UCSD-AML1 (cell line): ENCODE measurements around the gene ANO1.

Experiments used
- DNase-seq: peaks from one replicate; lab custom pipeline; 2025; ENCODE audit not compliant: unreplicated experiment; lab: John Stamatoyannopoulos, UW

The ANO1 gene

DNA sequence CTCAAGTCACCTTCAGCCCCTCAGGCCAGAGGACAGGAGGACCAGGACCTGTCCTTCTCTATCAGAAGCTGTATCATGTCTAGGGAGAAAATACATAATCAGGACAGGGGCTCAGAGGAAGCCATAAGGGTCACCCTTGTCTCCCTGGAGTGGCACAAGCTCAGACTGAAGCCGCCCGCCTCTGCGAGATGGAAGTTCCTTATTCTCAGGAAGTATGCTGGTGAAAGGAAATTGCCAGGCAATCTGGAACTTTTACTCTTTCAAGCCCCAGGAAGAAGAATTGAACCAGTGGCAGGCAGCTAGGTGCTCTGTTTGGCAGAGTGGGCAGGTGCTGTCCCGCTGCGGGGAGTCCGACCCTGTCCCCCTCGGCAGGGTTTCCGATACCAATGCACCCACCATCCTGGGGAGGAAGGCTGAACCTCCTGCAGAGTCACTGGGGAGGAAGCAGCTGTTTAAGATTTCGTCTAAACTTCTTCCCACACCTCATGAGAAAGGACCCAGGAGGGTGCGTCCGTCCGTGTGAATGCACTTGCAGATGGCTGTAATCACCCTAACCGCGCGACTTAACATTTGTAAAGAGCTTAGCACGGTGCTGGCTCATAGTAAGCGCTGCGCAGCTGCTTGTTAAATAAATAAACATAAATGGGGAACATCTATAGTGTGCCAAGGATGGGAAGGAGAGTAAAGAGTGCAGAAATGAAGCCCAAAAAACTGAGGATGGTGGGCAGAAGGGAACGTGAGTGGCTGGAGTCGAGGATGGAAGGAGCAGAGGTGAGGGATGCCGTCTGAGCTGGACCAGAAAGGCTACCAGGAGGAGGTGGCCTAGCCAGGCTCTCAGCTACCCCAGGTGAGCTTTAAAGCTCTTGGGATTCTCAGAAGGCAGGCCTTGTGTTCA is 5.0 kb upstream of the ANO1 start:
- DNase-seq, result no peak

DNA sequence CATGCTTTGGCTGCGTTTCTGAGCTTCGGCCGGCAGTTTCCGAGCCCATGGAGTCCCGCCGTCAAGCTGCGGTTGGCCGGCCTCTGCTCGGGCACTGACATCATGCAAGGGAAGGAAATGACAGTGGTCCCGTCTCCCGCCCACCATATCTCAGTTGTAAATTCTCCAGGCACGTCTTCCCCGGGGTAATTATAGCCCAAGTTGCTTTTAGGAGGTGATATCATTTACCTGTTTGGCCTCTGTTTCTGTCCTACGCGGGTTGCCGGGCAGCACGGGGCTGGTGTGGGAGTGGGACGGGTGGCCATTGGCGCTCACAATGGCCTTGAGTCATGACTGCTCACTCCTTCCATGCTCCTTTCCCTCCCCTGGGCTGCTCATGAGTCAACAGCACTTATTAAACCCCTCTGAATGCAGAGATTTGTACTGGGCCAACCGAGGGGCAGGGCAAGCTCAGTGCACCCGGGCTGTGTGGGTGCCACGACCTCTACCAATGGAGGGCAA is 4.2 kb upstream of the ANO1 start:
- DNase-seq, result no peak

DNA sequence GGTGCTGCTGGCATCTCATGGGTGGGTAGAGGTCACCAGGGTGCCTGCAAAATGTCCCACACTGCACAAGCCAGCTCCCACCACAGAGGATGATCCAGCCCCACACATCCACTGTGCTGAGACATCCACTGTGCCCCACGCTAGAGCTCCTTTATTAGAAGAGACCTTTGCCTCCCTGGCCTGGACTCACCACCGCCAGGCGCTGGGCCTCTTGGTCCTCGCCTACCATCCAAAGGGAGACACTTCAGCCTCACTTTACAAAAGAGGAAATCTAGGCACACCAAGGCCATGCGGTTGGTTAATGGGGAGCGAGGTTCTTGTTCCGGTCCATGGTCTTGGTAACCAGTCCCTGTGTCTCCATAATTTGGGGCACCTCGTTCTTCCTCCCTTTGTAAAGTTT is 3.4 kb upstream of the ANO1 start:
- no peak for DNase-seq

DNA sequence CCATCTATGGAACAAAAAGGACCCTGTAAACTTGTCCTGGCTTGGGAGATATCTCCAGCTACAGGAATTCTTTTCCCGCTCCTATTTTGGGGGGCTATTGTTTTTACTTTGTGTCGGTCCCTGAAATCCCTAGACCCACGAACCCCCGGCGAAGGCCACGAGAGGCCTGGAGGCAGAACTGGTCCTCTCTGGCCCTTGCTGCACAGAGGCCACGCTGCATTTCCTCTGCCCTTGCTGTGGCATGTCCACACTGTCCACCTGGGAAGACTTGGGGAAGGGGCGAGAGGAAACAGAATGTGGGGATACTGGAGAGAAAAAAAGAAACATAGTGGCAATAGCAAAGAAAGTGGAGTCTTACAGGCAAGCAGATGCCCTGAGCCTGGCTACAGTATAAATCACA is 2.3 kb upstream of the ANO1 start:
- no peak for DNase-seq

DNA sequence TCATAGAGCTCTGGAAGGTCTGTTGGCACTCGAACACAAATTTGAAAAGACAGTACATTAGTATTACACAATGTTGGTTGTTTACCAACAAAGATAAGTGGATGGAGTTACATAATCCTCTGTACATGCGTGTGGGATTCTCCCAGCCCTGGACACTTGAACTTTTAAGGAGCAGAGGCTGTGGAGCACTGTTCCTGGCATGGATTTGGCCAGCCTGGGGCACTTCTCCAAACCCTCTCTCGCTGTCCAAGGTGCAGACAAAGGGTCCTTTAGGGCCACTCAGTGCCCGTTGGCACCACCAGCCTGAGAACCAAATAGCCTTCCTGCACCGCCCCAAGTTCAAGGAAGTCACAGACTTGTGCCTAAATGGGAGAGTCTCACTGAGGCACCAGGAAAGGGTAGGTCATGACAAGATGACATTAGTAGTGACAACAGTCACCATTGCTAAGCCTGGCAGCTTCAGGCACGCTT is 1.6 kb upstream of the ANO1 start:
- no peak for DNase-seq

DNA sequence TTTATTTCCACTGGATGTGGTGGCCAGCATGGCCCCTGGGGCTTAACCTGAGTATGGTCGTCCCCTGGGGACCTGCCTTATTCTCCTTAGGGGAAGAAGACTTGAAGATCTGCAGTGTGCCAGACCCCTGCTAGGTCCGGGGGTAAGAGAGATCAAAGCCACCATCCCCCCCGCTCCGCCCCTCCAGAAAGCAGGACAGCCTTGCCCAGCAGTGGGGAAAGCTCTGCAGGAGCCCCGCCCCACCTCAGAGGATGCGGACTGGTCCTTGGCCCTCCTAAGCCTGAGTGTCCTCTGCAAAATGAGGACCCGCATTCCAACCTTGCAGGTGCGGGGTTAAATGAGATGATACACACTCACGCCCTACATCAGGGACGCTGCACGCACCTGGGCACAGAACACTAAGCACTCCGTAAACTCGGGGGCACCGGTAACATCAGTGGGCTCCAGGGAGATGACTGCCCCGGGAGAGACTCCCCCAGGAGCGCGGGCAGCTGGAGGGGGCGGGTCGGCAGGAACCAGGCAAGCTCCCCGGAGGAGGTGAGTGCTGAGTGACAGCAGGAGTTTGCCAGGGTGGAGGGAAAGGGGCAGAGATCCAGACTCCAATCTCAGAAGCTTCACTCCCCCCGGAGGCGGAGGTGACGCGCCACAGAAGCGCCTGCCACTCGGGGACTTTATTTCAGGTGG is 564 bp upstream of the ANO1 start:
- no peak for DNase-seq

DNA sequence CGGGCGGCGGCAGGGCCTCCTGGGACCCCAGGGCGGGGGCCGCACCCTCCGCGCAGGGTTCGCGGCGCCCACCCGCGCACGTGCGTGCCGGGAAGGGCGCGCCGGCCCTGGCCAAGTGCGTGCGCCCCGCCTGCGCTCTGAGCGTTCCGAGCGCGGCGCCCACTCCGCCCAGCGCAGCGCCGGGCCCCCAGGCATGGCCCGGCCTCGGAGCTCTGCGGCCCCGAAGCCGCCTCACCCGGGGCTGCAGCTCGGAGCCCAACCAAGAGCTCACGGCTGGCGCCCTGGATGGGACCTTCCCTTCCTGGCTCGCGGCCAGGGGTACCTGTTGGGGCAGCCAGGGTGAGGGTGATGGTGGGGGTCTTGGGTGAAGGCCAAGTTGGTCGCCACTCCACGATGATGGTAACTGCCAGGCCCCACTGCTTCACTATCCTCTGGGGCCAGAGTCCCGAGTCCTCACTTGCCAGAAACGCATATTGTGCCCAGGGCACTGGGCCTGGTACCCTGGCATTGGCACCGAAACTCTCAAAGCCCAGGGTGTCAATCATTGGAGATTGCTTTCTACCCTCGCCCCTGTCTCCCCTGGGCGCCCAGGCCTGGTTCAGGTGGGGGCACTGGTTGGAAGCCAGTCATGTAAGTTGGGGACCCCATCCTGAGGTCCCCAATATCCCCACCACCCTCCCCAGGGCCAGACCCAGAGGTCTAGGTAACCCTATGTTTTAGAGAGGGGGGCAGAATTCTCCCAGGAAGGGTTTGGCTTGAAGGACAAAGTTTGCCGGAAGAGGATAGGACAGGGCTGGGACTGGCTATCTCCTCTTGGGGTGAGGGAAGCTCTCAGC is 882 bp downstream of the ANO1 start:
- no peak for DNase-seq

DNA sequence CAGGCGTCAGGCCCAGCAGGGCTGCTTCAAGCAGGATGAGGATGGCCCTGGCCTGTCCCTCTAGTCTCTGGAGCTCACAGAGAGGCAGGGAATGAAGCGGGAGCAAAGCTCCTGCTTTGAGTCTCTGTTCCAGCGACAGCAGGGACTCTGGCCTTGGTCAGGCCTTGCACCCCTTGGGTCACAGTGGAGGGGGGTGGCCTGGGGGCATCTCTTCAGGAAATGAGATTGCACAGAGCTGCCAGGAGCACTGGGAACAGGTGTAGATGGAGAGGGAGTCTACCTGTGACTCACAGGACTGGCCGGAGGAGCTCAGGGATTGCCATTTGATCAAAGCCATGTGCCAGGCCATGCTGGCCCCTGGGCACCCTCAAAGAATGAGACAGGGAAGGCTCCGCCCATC is 1.6 kb downstream of the ANO1 start:
- no peak for DNase-seq

DNA sequence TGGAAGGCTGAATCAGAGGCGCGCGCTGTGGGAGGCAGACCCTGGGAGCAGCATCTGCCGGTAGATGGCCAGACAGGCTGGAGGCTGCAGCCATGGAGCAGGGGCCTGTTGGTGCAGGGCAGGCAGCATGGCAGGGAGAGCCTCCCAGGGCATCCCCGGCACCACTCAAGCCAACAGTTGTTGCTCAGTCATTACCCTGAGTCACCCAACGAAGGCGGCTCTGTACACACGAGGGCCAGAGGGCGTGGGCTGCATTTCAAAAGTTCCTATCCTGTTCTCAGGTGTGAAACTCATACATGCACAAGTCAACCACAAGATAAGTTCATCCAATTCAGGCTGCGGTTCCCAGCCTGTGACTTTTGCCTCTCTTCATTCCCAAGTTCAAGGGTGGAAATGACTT is 2.6 kb downstream of the ANO1 start:
- no peak for DNase-seq

DNA sequence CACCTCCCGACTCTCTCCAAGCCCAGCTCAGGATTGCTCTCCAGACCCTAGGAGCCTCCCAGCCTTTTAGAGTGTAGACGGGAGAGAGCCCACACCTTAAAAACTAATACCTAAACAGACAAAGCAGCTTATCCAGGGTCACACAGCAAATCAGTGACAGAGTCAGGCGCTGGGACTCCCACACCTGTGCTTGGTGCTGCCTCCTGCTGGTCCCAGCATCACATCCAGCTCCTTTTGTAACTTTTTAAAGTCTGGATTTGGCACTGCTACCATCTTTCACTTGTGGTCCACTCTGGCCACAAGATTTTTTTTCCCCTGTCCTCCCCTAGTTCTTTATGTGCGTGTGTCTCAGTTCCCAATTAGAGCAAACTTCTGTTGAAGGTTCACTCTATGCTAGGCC is 4.7 kb downstream of the ANO1 start:
- no peak for DNase-seq

DNA sequence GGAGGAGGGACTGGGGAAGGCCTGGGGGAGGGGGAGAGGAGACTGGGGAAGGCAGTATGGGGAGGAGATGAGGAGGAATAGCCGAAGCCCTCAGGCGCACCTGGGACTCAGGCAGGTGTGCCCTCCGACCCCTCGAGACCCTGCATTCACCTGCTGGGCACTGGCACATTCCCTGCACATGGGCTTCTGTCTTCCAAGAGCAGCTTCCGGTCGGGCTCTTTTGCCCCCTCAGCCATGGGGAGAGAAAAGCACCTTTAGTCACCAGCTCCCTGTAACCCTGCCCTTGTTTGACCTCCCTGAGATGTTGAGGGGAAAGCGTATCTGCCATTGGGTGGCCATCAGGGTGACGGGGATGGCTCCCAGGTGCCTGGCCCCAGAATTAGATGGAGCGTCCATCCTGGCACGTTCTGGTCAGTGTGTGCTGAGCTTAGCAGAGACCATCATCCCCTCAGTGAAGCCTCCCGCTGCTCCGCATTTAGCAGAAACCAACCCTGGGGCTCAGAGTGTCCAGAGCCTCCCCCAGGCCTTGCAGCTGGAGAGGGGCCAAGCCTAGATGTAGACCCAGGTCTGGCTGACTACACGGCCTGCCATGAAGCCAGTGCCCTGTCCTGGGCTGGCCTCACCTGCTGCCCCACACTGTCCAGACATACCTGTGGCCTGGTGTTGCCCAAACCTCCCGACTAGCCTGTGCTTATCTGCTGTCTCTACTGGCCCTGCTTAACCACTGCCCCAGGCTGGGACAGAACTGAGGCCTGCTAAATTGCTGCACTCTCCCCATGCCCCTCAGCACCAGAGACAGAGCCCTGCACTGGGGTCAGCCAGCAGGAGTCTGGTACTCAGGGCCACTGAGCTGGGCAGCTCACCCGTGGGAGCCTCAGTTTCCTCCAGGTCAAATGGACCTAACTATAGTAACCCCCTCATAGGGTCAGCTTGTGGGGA is 6.2 kb downstream of the ANO1 start:
- DNase-seq, result no peak

DNA sequence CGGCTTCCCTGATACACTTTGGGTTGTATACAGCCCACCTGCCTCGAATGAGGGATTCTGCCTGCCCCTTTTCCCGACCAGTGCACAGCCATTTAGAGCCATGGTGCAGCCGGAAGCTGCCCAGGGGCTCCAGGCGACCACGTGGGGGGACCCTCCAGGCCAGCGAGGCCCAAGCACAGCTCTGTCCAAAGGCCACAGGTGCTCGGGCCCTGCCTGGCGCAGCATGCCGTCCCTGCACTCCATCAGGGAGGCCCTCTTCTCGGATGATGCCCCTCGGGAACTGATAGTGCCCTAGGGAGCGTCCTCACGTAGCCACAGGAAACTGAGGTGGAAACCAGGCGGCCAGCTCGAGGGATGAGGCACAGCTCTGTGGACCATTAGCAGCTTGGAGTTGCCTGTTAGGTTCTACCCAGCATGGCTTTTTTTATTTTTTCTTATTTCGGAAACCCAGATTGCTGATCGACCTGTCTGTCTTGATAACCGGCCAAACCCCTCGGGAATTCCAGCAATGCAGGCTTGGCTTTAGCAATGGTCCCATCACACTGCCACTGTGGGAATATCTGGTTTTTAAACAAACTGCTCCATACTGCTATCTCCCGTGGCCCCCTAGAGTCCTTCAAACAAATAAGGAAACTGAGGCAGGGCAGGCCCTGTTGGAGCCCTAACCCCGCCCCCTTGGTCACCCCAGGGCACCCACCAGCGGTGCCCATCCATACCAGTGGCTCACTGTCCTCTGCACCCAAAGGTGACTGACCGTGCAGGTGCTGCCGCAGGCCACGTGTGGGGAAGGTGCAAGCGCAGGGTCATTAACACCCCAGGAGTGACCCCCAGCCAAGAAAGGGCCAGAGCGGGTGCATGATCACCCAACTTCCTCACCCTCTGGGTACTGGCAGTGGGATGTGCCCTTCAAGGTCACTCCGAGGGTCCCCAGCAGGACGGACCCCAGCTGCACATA is 8.0 kb downstream of the ANO1 start:
- DNase-seq, result no peak

DNA sequence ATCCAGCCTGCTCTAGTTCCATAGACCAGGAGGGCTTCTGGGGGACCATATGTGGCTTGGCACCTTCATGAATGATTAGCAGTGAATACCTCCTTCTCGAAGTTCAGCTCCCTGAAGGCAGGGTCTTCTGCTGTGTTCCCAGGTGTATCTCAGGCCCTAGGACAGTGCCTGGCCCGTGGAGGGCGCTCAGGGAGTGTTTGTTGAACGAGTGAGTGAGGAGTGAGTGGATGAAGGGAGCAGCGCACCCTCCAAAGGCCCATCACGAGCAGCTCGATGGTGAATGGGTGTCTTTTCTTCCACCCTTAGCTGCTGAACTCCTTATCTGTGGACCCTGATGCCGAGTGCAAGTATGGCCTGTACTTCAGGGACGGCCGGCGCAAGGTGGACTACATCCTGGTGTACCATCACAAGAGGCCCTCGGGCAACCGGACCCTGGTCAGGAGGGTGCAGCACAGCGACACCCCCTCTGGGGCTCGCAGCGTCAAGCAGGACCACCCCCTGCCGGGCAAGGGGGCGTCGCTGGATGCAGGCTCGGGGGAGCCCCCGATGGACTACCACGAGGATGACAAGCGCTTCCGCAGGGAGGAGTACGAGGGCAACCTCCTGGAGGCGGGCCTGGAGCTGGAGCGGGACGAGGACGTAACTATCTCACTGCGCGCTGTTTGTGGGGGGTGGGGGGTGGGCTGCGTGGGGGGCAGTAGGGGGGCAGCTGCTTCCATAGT is 9.5 kb downstream of the ANO1 start:
- DNase-seq, result no peak

DNA sequence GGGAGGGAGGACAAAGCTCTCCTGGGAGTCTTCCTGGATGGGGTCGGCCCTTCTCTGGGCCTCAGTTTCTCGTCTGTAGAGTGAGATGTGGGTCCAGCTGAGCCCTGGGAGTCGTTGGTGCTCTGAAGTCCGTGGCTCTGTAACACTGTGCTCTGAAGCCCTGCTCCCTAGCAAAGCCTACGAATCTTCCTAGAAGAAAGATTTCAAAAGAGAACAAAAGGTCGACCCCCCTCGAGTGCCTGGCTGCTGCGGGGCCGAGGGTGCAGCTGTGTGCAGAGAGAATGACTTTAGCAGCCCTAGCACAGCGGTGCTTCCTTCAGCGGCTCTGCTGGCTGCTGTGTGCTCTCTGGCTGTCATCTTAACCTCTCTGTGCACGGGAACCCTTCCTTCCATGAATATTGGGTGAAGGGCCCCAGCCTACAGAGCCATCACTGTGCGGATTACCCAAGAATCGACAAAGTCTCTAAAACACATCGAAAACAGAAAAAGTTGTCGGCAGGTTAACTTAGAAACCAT is 10.7 kb downstream of the ANO1 start:
- DNase-seq, result no peak

DNA sequence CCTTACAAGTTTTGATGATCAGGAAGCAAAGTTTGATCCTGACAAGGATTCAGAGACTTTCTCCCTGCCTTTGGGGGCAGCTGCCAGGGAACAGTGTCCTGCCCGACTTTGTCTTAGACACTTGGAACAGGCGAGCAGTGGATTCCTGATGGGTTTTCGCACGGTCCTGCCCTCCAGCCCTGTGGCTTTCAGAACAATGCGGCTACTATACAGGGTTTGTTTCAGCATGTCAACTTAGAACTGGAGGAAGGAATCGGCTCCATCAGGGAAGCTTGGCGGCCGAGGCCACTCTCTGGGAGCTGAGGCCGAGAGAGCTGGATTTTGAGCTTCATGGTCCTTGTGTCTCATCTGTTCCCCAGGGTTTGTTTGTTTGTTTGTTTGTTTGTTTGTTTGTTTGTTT is 11.5 kb downstream of the ANO1 start:
- no peak for DNase-seq

DNA sequence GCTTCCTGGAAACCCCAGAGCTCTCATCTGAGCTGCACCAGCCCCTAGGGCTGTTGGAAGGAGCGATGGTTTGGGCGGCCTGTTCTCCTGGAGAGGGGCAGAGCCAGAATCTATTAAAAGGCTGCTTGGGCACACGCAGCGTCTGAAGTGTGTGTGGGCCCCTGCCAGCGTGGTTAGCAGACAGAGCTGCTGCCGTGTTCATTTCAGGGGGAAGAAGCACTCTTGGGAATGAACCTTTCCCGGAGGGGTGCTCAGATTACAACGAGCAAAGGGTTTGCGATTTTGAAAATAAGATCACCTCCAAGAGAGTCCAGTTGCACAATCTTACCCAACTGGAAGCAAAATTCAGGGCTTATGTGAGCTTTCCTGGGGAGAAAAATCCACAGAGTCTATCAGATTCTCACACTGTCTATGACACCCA is 12.9 kb downstream of the ANO1 start:
- no peak for DNase-seq

DNA sequence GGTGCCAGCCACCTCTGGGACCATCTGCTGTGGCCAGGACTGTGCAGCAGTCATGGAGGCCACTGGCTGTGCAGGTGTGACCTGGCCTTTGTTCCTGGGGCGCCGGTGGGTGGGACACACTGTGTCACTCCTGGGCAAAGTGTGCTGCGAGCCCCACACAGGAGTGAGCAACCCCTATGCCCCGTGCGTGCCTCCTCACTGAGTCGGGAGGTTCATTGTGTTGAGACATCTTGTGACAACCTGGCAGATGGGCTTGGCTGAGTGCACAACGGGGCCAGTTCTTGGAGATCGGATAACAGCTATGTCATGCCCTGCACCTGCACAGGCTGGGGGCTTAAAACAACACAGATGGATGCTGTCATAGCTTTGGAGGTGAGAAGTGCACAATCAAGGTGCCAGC is 13.5 kb downstream of the ANO1 start:
- DNase-seq, result no peak
